ENCODE data around the gene B3GALNT1.
A peak's percentile ranks its signal among the peaks of the same experiment; 100 is the strongest.

Gene B3GALNT1

DNA sequence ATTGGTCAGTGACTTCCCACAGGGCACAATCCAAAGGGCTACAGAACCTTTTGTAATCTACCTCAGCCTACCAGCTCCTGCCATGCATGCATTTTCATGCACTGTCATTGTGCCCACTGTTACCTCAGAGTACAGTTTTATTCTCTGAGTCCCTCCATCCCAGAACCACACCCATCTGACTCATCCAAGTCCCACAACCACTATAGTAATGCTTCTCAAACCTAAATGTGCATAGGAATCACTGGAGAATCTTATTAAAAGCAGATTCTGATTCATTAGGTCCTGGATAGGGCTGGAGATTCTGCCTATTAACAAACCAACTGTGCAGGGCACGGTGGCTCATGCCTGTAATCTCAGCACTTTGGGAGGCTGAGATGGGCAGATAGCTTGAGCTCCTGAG, 3.7 kb upstream of the B3GALNT1 start:
- Histone ChIP-seq H2BK120ac (ENCODE audit: low read depth, low read length) (no peak overlapping the region), H3K79me2 (ENCODE audit: control insufficient read depth, insufficient read depth, low read length) (no peaks in the 10 kb centered on the region), H3K27ac (ENCODE audit: low read depth, low read length) (no peak overlapping the region), H3K23ac (ENCODE audit: low read length) (no peak overlapping the region), H3K4me3 (ENCODE audit: low read length) (no peak overlapping the region), H4K8ac (ENCODE audit: low read depth, low read length) (no peak overlapping the region), H3K9ac (ENCODE audit: low read length) (no peak overlapping the region), H3K4me1 (ENCODE audit: control insufficient read depth, low read depth, low read length) (no peaks in the 10 kb centered on the region), H3K27me3 (ENCODE audit: insufficient read depth, low read length, poor library complexity) (no peaks in the 10 kb centered on the region), H3K79me1 (ENCODE audit: low read length) (no peaks in the 10 kb centered on the region), H3K36me3 (ENCODE audit: control insufficient read depth, insufficient read depth, low read length) (no peaks in the 10 kb centered on the region), H3K4me2 (ENCODE audit: low read length) (no peak overlapping the region), H2BK15ac (replicated peaks; ENCODE audit: low read depth) (no peak overlapping the region), H3K56ac (ENCODE audit: low read length) (no peak overlapping the region), H4K5ac (ENCODE audit: low read length) (no peak overlapping the region), H2BK5ac (ENCODE audit: low read length) (no peak overlapping the region), H2AK5ac (ENCODE audit: low read length) (no peak overlapping the region), H3K4ac (ENCODE audit: low read depth, low read length) (no peak overlapping the region), H3K18ac (ENCODE audit: low read length) (no peak overlapping the region)
- no CpG with 5 or more reads among the region's 1 CpG for WGBS (ENCODE audit: extremely low coverage, insufficient coverage, low lambda C conversion rate)
- DNase-seq, result no peak

GRCh38 chr3:161107311-161107710, 2.2 kb upstream of the B3GALNT1 start:
- H3K27ac ChIP-seq (ENCODE audit: low read depth, low read length), result no peak overlapping the region
- H4K8ac ChIP-seq (ENCODE audit: low read depth, low read length), result no peak overlapping the region
- H3K36me3 ChIP-seq (ENCODE audit: control insufficient read depth, insufficient read depth, low read length), result no peaks in the 10 kb centered on the region
- H3K79me2 ChIP-seq (ENCODE audit: control insufficient read depth, insufficient read depth, low read length), result no peaks in the 10 kb centered on the region
- no peak overlapping the region for H3K4me2 ChIP-seq (ENCODE audit: low read length)
- no peak overlapping the region for H2BK5ac ChIP-seq (ENCODE audit: low read length)
- H3K4ac ChIP-seq (ENCODE audit: low read depth, low read length), result no peak overlapping the region
- no peak overlapping the region for H3K56ac ChIP-seq (ENCODE audit: low read length)
- H3K18ac ChIP-seq (ENCODE audit: low read length), result no peak overlapping the region
- no peak overlapping the region for H3K4me3 ChIP-seq (ENCODE audit: low read length)
- WGBS (ENCODE audit: extremely low coverage, insufficient coverage, low lambda C conversion rate), result no CpG with 5 or more reads among the region's 1 CpG
- H2BK15ac ChIP-seq (replicated peaks; ENCODE audit: low read depth), result no peak overlapping the region
- H3K9ac ChIP-seq (ENCODE audit: low read length), result no peak overlapping the region
- DNase-seq, result no peak
- no peaks in the 10 kb centered on the region for H3K4me1 ChIP-seq (ENCODE audit: control insufficient read depth, low read depth, low read length)
- H3K23ac ChIP-seq (ENCODE audit: low read length), result no peak overlapping the region
- no peak overlapping the region for H2BK120ac ChIP-seq (ENCODE audit: low read depth, low read length)
- H4K5ac ChIP-seq (ENCODE audit: low read length), result no peak overlapping the region
- H3K79me1 ChIP-seq (ENCODE audit: low read length), result no peaks in the 10 kb centered on the region
- no peak overlapping the region for H2AK5ac ChIP-seq (ENCODE audit: low read length)
- H3K27me3 ChIP-seq (ENCODE audit: insufficient read depth, low read length, poor library complexity), result no peaks in the 10 kb centered on the region

DNA sequence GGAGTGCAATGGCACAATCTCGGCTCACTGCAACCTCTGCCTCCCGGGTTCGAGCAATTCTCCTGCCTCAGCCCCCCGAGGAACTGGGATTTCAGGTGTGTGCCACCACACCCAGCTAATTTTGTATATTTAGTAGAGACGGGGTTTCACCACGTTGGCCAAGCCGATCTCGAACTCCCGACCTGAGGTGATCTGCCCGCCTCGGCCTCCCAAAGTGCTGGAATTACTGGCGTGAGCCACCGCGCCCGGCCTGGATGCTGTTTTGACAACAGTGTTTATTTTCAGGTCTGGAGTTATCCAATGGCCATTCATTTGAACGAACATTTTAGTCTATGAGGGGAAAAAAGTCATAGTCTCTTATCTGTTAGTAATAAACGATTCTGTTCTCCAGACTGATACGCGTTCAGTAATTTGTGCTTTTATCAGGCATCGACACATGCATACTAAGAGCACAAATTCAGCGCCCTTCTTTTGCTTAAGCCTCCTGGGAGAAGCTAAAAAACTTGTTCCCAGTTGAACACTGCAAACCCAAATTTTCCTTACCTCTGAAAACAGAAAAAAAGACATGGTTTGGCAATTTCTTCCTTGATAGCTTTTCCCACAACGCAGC, 1.3 kb downstream of the B3GALNT1 start:
- no peak overlapping the region for H2BK120ac ChIP-seq (ENCODE audit: low read depth, low read length)
- H3K79me2 ChIP-seq (ENCODE audit: control insufficient read depth, insufficient read depth, low read length), result no peaks in the 10 kb centered on the region

DNA sequence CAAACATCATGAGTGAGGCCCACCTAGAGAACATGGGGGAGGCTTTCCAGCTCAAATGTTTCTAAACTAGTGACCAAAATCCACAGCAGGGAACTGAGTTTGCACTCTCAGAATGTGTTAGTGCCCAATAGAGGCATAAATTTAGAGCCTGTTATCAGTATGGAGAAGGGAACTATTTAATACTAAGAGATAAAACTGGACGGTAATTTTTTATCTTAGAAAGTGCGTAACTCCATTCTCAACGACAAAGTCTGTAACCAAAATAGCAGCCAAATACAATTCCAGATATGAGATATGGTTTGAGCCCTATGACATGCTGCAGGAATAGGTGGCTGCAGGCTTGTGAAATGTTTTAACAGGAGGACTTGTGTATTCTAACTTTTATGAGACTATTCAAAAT, 3.5 kb downstream of the B3GALNT1 start:
- Histone ChIP-seq H4K5ac (ENCODE audit: low read length) (no peak overlapping the region), H3K18ac (ENCODE audit: low read length) (no peak overlapping the region), H2AK5ac (ENCODE audit: low read length) (no peak overlapping the region), H3K4me2 (ENCODE audit: low read length) (no peak overlapping the region), H2BK15ac (replicated peaks; ENCODE audit: low read depth) (no peak overlapping the region), H3K79me1 (ENCODE audit: low read length) (no peaks in the 10 kb centered on the region), H3K23ac (ENCODE audit: low read length) (no peak overlapping the region), H3K36me3 (ENCODE audit: control insufficient read depth, insufficient read depth, low read length) (no peaks in the 10 kb centered on the region), H3K4me3 (ENCODE audit: low read length) (no peak overlapping the region), H3K56ac (ENCODE audit: low read length) (no peak overlapping the region), H3K27me3 (ENCODE audit: insufficient read depth, low read length, poor library complexity) (no peaks in the 10 kb centered on the region), H2BK120ac (ENCODE audit: low read depth, low read length) (no peak overlapping the region), H3K4ac (ENCODE audit: low read depth, low read length) (no peak overlapping the region), H3K9ac (ENCODE audit: low read length) (no peak overlapping the region), H3K79me2 (ENCODE audit: control insufficient read depth, insufficient read depth, low read length) (no peaks in the 10 kb centered on the region), H2BK5ac (ENCODE audit: low read length) (no peak overlapping the region), H4K8ac (ENCODE audit: low read depth, low read length) (no peak overlapping the region), H3K4me1 (ENCODE audit: control insufficient read depth, low read depth, low read length) (no peaks in the 10 kb centered on the region), H3K27ac (ENCODE audit: low read depth, low read length) (no peak overlapping the region)
- no CpG with 5 or more reads among the region's 3 CpGs for WGBS (ENCODE audit: extremely low coverage, insufficient coverage, low lambda C conversion rate)
- no peak for DNase-seq

More for the DNA sequence above, 1.3 kb downstream of the B3GALNT1 start:
- H2BK15ac ChIP-seq (replicated peaks; ENCODE audit: low read depth), result no peak overlapping the region
- no peak overlapping the region for H2AK5ac ChIP-seq (ENCODE audit: low read length)
- H3K18ac ChIP-seq (ENCODE audit: low read length), result peak overlapping the region; percentile 51
- H3K23ac ChIP-seq (ENCODE audit: low read length), result no peak overlapping the region
- no peaks in the 10 kb centered on the region for H3K27me3 ChIP-seq (ENCODE audit: insufficient read depth, low read length, poor library complexity)
- no peak overlapping the region for H3K27ac ChIP-seq (ENCODE audit: low read depth, low read length)
- H3K56ac ChIP-seq (ENCODE audit: low read length), result peak overlapping the region; percentile 91
- no peaks in the 10 kb centered on the region for H3K79me1 ChIP-seq (ENCODE audit: low read length)
- H3K4me1 ChIP-seq (ENCODE audit: control insufficient read depth, low read depth, low read length), result no peaks in the 10 kb centered on the region
- H2BK5ac ChIP-seq (ENCODE audit: low read length), result no peak overlapping the region
- WGBS (ENCODE audit: extremely low coverage, insufficient coverage, low lambda C conversion rate), result no CpG with 5 or more reads among the region's 22 CpGs
- peak overlapping the region; percentile 46 for H3K4me3 ChIP-seq (ENCODE audit: low read length)
- H4K5ac ChIP-seq (ENCODE audit: low read length), result peak overlapping the region; percentile 82
- H3K36me3 ChIP-seq (ENCODE audit: control insufficient read depth, insufficient read depth, low read length), result no peaks in the 10 kb centered on the region
- H4K8ac ChIP-seq (ENCODE audit: low read depth, low read length), result no peak overlapping the region
- peak overlapping the region; percentile 67 for H3K4me2 ChIP-seq (ENCODE audit: low read length)
- no peak overlapping the region for H3K4ac ChIP-seq (ENCODE audit: low read depth, low read length)
- DNase-seq, result no peak
- H3K9ac ChIP-seq (ENCODE audit: low read length), result peak overlapping the region; percentile 82

GRCh38 chr3:161100994-161101393, 4.2 kb downstream of the B3GALNT1 start:
- Histone ChIP-seq H2BK15ac (replicated peaks; ENCODE audit: low read depth) (no peak overlapping the region), H3K18ac (ENCODE audit: low read length) (no peak overlapping the region), H2AK5ac (ENCODE audit: low read length) (no peak overlapping the region), H3K4me2 (ENCODE audit: low read length) (no peak overlapping the region), H2BK5ac (ENCODE audit: low read length) (no peak overlapping the region), H3K9ac (ENCODE audit: low read length) (no peak overlapping the region), H3K56ac (ENCODE audit: low read length) (no peak overlapping the region), H3K27ac (ENCODE audit: low read depth, low read length) (no peak overlapping the region), H3K79me2 (ENCODE audit: control insufficient read depth, insufficient read depth, low read length) (no peaks in the 10 kb centered on the region), H3K36me3 (ENCODE audit: control insufficient read depth, insufficient read depth, low read length) (no peaks in the 10 kb centered on the region), H4K8ac (ENCODE audit: low read depth, low read length) (no peak overlapping the region), H4K5ac (ENCODE audit: low read length) (no peak overlapping the region), H3K23ac (ENCODE audit: low read length) (no peak overlapping the region), H3K79me1 (ENCODE audit: low read length) (no peaks in the 10 kb centered on the region), H3K4me3 (ENCODE audit: low read length) (no peak overlapping the region), H3K4ac (ENCODE audit: low read depth, low read length) (no peak overlapping the region), H3K4me1 (ENCODE audit: control insufficient read depth, low read depth, low read length) (no peaks in the 10 kb centered on the region), H2BK120ac (ENCODE audit: low read depth, low read length) (no peak overlapping the region), H3K27me3 (ENCODE audit: insufficient read depth, low read length, poor library complexity) (no peaks in the 10 kb centered on the region)
- no CpG with 5 or more reads among the region's 6 CpGs for WGBS (ENCODE audit: extremely low coverage, insufficient coverage, low lambda C conversion rate)
- no peak for DNase-seq

- Histone ChIP-seq H4K5ac (ENCODE audit: low read length) (no peak overlapping the region), H3K4me3 (ENCODE audit: low read length) (no peak overlapping the region), H2BK15ac (replicated peaks; ENCODE audit: low read depth) (no peak overlapping the region), H3K79me2 (ENCODE audit: control insufficient read depth, insufficient read depth, low read length) (no peaks in the 10 kb centered on the region), H3K36me3 (ENCODE audit: control insufficient read depth, insufficient read depth, low read length) (no peaks in the 10 kb centered on the region), H3K27ac (ENCODE audit: low read depth, low read length) (no peak overlapping the region), H2BK5ac (ENCODE audit: low read length) (no peak overlapping the region), H3K56ac (ENCODE audit: low read length) (no peak overlapping the region), H2BK120ac (ENCODE audit: low read depth, low read length) (no peak overlapping the region), H3K23ac (ENCODE audit: low read length) (no peak overlapping the region), H3K79me1 (ENCODE audit: low read length) (no peaks in the 10 kb centered on the region), H4K8ac (ENCODE audit: low read depth, low read length) (no peak overlapping the region), H3K9ac (ENCODE audit: low read length) (no peak overlapping the region), H3K4me1 (ENCODE audit: control insufficient read depth, low read depth, low read length) (no peaks in the 10 kb centered on the region), H3K4ac (ENCODE audit: low read depth, low read length) (no peak overlapping the region), H2AK5ac (ENCODE audit: low read length) (no peak overlapping the region), H3K18ac (ENCODE audit: low read length) (no peak overlapping the region), H3K27me3 (ENCODE audit: insufficient read depth, low read length, poor library complexity) (no peaks in the 10 kb centered on the region), H3K4me2 (ENCODE audit: low read length) (no peak overlapping the region)
- no CpG with 5 or more reads among the region's 7 CpGs for WGBS (ENCODE audit: extremely low coverage, insufficient coverage, low lambda C conversion rate)
- peak; percentile 63 for DNase-seq
Observed at GRCh38 chr3:161096771-161097367, 8.3 kb downstream of the B3GALNT1 start.

Measured in mesendoderm (in vitro differentiated cells).